H1 (cell line): ENCODE measurements around the gene SLC34A1.

ENCODE experiments used
- CEBPB ChIP-seq: IDR thresholded peaks from 2 replicates; pipeline ENCODE4 v1.6.1; 2012; ENCODE audit warnings: low read depth, low read length
- CREB1 ChIP-seq: IDR thresholded peaks from 2 replicates; pipeline ENCODE4 v1.6.1; 2012; ENCODE audit warnings: inconsistent platforms
- CTCF ChIP-seq, 3 experiments: IDR thresholded peaks; 1 replicate in 2 of 3; 2 replicates in 1 of 3; pipeline versions ENCODE4 v1.5.1 to v1.6.1; 2011; ENCODE audit warnings: low read length in 3 of 3, mild to moderate bottlenecking in 3 of 3, inconsistent platforms in 2 of 3, low read depth in 1 of 3, moderate library complexity in 1 of 3; ENCODE audit not compliant: insufficient read depth in 1 of 3; ENCODE audit errors: control extremely low read depth in 1 of 3
- EZH2 ChIP-seq: fragments of 200-600 bp; sonication (generic); IDR thresholded peaks from 2 replicates; pipeline ENCODE4 v1.7.1; 2012; ENCODE audit warnings: low read depth, mild to moderate bottlenecking, moderate library complexity, low read length, inconsistent platforms; ENCODE audit not compliant: severe bottlenecking
- GABPA ChIP-seq: IDR thresholded peaks from 2 replicates; pipeline ENCODE4 v1.6.1; 2011; ENCODE audit warnings: mild to moderate bottlenecking, low read length, moderate library complexity, borderline replicate concordance; ENCODE audit not compliant: insufficient read depth
- HDAC2 ChIP-seq, 2 experiments: fragments of 300-600 bp in 1 of 2; sonication (generic) in 1 of 2; IDR thresholded peaks; 2 replicates each; pipeline ENCODE4 v1.6.1; 2011 to 2012; ENCODE audit warnings: low read depth in 2 of 2, low read length in 2 of 2, mild to moderate bottlenecking in 2 of 2, moderate library complexity in 2 of 2, borderline replicate concordance in 1 of 2, inconsistent platforms in 1 of 2
- JUND ChIP-seq: IDR thresholded peaks from 2 replicates; pipeline ENCODE4 v1.6.1; 2011; ENCODE audit warnings: mild to moderate bottlenecking, improper control_type of control experiment, low read length
- KDM5A ChIP-seq: fragments of 200-600 bp; IDR thresholded peaks from 2 replicates; pipeline ENCODE4 v1.7.1; 2012; ENCODE audit warnings: mild to moderate bottlenecking, low read length, inconsistent platforms, mixed read lengths
- POLR2A ChIP-seq, 2 experiments: IDR thresholded peaks; 1 replicate in 1 of 2; 2 replicates in 1 of 2; pipeline ENCODE4 v1.6.1; 2011; ENCODE audit warnings: low read depth in 2 of 2, low read length in 2 of 2, mild to moderate bottlenecking in 2 of 2; ENCODE audit errors: control extremely low read depth in 1 of 2
- RFX5 ChIP-seq: IDR thresholded peaks from 2 replicates; pipeline ENCODE4 v1.6.1; 2011; ENCODE audit warnings: low read depth, low read length, improper control_type of control experiment, borderline replicate concordance
- SRF ChIP-seq: IDR thresholded peaks from 2 replicates; pipeline ENCODE4 v1.6.1; 2011; ENCODE audit warnings: mild to moderate bottlenecking, low read depth, low read length, moderate library complexity

GRCh38 chr5:177447611-177448243 is 63.5 kb downstream of the SLC34A1 start:
- TF ChIP-seq GABPA (no peak), CTCF (IDR thresholded peaks at IDR 0.05; ENCODE audit: control extremely low read depth in 1 of 3, insufficient read depth in 1 of 3, low read depth in 1 of 3, low read length in 3 of 3) (peak in 1 of 3 experiments; percentile 24; a peak in 2 of 4 replicates), KDM5A (no peak), CEBPB (no peak), EZH2 (no peak), CREB1 (peak; percentile 33; the same call in 1 of the 2 replicates), SRF (no peak), POLR2A (IDR thresholded peaks at IDR 0.05; ENCODE audit: control extremely low read depth in 1 of 2, low read depth in 2 of 2, low read length in 2 of 2) (peak in 1 of 2 experiments; percentile 90; a peak in 2 of 3 replicates), JUND (peak; percentile 76), HDAC2 (IDR thresholded peaks at IDR 0.05; ENCODE audit: borderline replicate concordance in 1 of 2, low read depth in 2 of 2, low read length in 2 of 2) (0 out of 4 replicates have a peak, but pooled peaks of 1 of the 2 experiments have one; percentile 27), RFX5 (no peak)
